MCF 10A (cell line): Measurements from ENCODE around the gene SMG1. TPM values are rescaled to one million over a fixed set of nuclear protein-coding genes. Genes with fewer than 3 reads are reported as not detected.
"Not testable (repeated sequence)": the region's sequence is repeated elsewhere in the genome, so short reads cannot be mapped to it uniquely, and the experiment has no call there.

Experiments used
- BruUV-seq: library from RNA; stranded (reverse); fragments of 400-500 nt; replicated peaks from 2 replicates; lab custom pipeline; 2021; lab: Mats Ljungman, UMichigan
- CTCF ChIA-PET: fragments of 300-600 bp; sonication (Branson Sonifier 250); formaldehyde crosslinking; extraction: SDS; loops from one replicate; lab custom pipeline; 2021; ENCODE audit warnings: antibody characterized with exemption, inconsistent platforms; lab: Yijun Ruan, JAX
- POLR2A ChIA-PET: fragments of 300-600, 350-650 bp; sonication (Branson Sonifier 250); formaldehyde crosslinking; extraction: SDS; loops from one replicate; lab custom pipeline; 2020; ENCODE audit warnings: antibody characterized with exemption, inconsistent platforms; lab: Yijun Ruan, JAX
- DNase-seq: peaks from one replicate; pipeline ENCODE4 v3.0.0-alpha.2; 2018; ENCODE audit not compliant: unreplicated experiment
- H3K27ac Mint-ChIP-seq: one replicate; pipeline ENCODE4 v1.8.0; 2022; ENCODE audit warnings: mild to moderate bottlenecking, low read depth, mixed read lengths; ENCODE audit not compliant: unreplicated experiment
- H3K27me3 Mint-ChIP-seq: one replicate; pipeline ENCODE4 v1.8.0; 2022; ENCODE audit warnings: mixed read lengths; ENCODE audit not compliant: insufficient read depth, unreplicated experiment
- H3K36me3 Mint-ChIP-seq: one replicate; pipeline ENCODE4 v1.8.0; 2022; ENCODE audit warnings: mild to moderate bottlenecking, moderate library complexity, mixed read lengths; ENCODE audit not compliant: insufficient read depth, unreplicated experiment
- H3K4me1 Mint-ChIP-seq: one replicate; pipeline ENCODE4 v1.8.0; 2022; ENCODE audit warnings: mixed read lengths; ENCODE audit not compliant: insufficient read depth, unreplicated experiment
- H3K4me3 Mint-ChIP-seq: one replicate; pipeline ENCODE4 v1.8.0; 2022; ENCODE audit warnings: mild to moderate bottlenecking, moderate library complexity, mixed read lengths; ENCODE audit not compliant: unreplicated experiment
- H3K9me3 Mint-ChIP-seq: one replicate; pipeline ENCODE4 v1.8.0; 2022; ENCODE audit warnings: mixed read lengths; ENCODE audit not compliant: unreplicated experiment
- intact Hi-C: fragments of 100-400 bp; cut with micrococcal nuclease; formaldehyde crosslinking; loops from 2 replicates; pipeline ENCODE4 v1.14.1; 2022
- total RNA-seq: library from RNA; stranded (reverse); gene quantifications from 2 replicates; pipeline ENCODE4 v1.2.3, GENCODE V29; 2022
- TF ChIP-seq, protein P1 (sequence below): fragments of 200-600 bp; IDR thresholded peaks from one replicate; pipeline ENCODE4 v1.8.0; 2022; ENCODE audit warnings: antibody characterized with exemption, mild to moderate bottlenecking; ENCODE audit not compliant: unreplicated experiment

SMG1 gene
- total RNA-seq, 1 experiment from 2014 or later: 110 TPM

DNA sequence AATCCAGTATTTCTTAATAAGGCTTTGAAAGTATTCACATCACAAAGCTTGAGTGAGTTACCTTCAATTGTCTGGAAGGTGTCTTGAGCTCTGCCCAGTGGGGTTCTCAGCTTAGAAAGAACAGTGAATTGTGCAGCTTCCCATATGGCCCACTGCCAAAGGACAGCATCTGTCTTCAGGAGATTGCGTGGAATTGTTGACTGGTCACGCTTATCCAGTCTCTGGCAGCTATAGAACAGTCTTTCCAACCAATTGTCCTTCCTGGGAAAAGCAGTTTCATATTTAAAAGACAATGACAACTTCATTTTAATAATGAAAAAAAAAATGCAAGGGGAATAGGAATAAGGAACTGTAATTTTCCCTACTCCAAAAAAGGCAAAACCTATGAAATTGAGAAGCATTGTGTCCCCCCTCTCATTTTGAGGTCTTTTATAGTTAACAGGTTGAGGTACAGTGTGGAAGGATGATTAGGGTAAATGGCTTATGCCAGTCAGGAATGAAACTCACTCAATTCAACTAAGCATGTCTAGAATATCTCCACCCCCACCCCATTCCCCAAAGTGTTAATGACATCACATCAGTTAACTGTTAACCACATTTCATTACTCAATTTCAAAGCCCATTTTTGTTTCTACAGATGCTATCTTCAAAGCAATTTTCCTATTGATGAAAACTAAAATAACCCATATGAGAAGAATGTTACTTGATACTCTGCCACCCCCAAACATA lies 57.0 kb downstream of the SMG1 start:
- intact Hi-C loops, H3K4me1 Mint-ChIP-seq, POLR2A ChIA-PET, CTCF ChIA-PET, H3K4me3 Mint-ChIP-seq, H3K9me3 Mint-ChIP-seq, BruUV-seq, H3K27ac Mint-ChIP-seq, H3K27me3 Mint-ChIP-seq, DNase-seq: not testable (repeated sequence)
- H3K36me3 Mint-ChIP-seq: peaks cover 86% of the 10 kb centered on the region

DNA sequence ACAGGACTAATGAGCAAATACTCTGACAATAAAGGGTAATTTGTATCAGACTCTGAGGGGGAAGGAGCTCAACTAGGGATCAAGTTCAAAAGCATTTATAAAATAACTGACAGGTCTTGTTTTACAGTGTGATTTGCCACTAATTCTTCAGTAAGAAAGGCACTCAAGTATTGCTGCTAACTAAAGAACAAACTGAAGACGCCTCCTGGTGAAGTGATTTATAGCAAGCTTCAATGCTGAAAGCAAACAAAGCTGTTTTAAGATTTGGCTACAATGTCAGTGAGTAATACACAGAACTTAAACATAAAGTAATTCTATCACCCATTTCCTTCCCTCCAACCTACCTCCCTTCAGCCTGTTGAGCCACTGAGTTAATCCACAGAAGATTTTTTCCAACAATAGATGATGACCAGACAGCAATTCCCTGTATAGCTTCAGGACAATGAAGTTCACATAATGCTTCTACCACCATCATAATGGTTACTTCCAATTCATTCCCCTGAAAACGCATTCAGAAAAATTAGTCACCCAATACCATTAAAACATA lies 59.9 kb downstream of the SMG1 start:
- H3K4me3 Mint-ChIP-seq, intact Hi-C loops, H3K9me3 Mint-ChIP-seq, H3K27me3 Mint-ChIP-seq, BruUV-seq, H3K4me1 Mint-ChIP-seq, POLR2A ChIA-PET, H3K27ac Mint-ChIP-seq: not testable (repeated sequence)
- H3K36me3 Mint-ChIP-seq: peaks cover 82% of the 10 kb centered on the region
- DNase-seq: peak; percentile 31
- CTCF ChIA-PET: interaction anchor here (0.7 kb wide), 1 partner anchor 87 kb away, joined by 3 read pairs; no protein-coding TSS in a partner anchor

DNA sequence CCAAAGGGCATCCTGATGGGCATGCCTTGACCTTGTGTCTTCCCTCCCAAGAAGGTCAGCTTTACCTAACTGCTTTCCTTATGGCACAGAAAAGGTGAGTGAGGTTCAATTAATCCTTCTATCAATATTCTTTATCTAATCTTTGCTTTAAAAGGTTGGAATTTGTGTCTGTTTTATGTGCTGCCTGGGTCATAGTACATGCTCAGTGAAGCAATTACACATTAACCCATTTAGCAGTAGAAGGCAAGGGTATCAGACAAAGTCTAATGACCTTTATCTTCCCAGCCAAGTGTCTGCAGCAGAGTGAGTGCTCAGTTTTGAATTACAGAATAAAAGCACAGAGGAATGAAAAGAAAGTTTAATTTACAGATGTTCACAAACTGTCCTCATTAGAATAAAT lies 63.3 kb downstream of the SMG1 start:
- H3K4me1 Mint-ChIP-seq, DNase-seq, intact Hi-C loops, H3K27me3 Mint-ChIP-seq, H3K4me3 Mint-ChIP-seq, POLR2A ChIA-PET, BruUV-seq, H3K9me3 Mint-ChIP-seq: not testable (repeated sequence)
- CTCF ChIA-PET: interaction anchor here (1.3 kb wide), 1 partner anchor 18 kb away, joined by 3 read pairs; no protein-coding TSS in a partner anchor
- Mint-ChIP-seq H3K36me3 (peaks cover 73% of the 10 kb centered on the region), H3K27ac (peak overlapping the region; percentile 26)

DNA sequence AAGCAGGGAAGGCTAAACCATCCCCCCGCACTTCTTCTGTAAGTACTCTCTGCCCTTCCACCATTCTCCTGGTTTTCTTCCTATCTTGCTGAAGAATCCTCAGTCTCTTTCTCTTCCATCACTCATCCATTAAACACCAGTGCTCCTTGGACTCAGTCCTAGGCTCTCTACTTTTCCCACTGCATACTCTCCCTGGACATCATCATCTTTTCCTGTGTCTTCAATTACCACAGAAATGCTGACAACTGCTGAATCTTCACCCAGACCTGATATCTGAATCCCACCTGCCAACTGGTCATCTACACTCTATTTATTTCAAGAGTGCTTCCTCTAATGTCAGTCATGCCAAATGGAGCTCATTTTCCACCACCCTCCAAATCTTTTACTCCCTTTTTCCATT lies 71.0 kb downstream of the SMG1 start:
- no peaks in the 10 kb centered on the region for H3K4me1 Mint-ChIP-seq
- no peaks in the 10 kb centered on the region for H3K27me3 Mint-ChIP-seq
- CTCF ChIA-PET: interaction anchor here (1.1 kb wide), 1 partner anchor 11 kb away, joined by 4 read pairs; no protein-coding TSS in a partner anchor
- no peak overlapping the region for H3K27ac Mint-ChIP-seq
- H3K9me3 Mint-ChIP-seq: no peaks in the 10 kb centered on the region
- no peak overlapping the region for H3K4me3 Mint-ChIP-seq
- no peak for DNase-seq
- BruUV-seq: no TSS peak
- H3K36me3 Mint-ChIP-seq: peaks cover 78% of the 10 kb centered on the region
- TF ChIP-seq, protein P1, sequence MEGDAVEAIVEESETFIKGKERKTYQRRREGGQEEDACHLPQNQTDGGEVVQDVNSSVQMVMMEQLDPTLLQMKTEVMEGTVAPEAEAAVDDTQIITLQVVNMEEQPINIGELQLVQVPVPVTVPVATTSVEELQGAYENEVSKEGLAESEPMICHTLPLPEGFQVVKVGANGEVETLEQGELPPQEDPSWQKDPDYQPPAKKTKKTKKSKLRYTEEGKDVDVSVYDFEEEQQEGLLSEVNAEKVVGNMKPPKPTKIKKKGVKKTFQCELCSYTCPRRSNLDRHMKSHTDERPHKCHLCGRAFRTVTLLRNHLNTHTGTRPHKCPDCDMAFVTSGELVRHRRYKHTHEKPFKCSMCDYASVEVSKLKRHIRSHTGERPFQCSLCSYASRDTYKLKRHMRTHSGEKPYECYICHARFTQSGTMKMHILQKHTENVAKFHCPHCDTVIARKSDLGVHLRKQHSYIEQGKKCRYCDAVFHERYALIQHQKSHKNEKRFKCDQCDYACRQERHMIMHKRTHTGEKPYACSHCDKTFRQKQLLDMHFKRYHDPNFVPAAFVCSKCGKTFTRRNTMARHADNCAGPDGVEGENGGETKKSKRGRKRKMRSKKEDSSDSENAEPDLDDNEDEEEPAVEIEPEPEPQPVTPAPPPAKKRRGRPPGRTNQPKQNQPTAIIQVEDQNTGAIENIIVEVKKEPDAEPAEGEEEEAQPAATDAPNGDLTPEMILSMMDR: no peak
- intact Hi-C loops: no loop called here
- POLR2A ChIA-PET: interaction anchor here (1.0 to 1.3 kb wide), 2 partner anchors 15 to 54 kb away, joined by 3 read pairs; partner anchors contain the start of gene ARL6IP1

DNA sequence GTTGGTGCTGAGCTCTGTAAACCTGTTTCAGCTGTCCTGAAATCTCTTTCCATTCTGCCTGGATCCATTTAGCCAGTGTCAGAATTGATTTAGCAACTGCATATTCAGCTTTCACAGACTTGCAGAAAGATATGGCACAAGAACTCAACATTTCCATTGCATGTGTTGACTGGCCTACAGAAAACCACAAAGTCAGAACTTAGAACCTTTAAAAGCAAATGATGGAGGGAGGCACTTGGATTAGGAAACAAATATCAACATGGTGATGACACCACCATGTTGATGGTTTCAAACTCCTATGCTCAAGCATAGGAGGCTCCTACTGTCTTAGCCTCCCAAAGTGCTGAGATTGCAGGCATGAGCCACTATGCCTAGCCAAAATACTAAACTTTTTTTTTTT lies 72.5 kb downstream of the SMG1 start:
- intact Hi-C loops: no loop called here
- TF ChIP-seq, protein P1: no peak
- no peak for DNase-seq
- Mint-ChIP-seq H3K27me3 (no peaks in the 10 kb centered on the region), H3K4me1 (no peaks in the 10 kb centered on the region), H3K9me3 (no peaks in the 10 kb centered on the region), H3K36me3 (peaks cover 90% of the 10 kb centered on the region), H3K4me3 (no peak overlapping the region), H3K27ac (no peak overlapping the region)
- POLR2A ChIA-PET: no interaction called here
- BruUV-seq: no TSS peak
- CTCF ChIA-PET: interaction anchor here (0.6 to 0.9 kb wide), 3 partner anchors 32 to 52 kb away, joined by 3 to 6 read pairs (median 5); partner anchors contain the start of gene ARL6IP1
